ENCODE measurements around the gene PPM1H.

DNA sequence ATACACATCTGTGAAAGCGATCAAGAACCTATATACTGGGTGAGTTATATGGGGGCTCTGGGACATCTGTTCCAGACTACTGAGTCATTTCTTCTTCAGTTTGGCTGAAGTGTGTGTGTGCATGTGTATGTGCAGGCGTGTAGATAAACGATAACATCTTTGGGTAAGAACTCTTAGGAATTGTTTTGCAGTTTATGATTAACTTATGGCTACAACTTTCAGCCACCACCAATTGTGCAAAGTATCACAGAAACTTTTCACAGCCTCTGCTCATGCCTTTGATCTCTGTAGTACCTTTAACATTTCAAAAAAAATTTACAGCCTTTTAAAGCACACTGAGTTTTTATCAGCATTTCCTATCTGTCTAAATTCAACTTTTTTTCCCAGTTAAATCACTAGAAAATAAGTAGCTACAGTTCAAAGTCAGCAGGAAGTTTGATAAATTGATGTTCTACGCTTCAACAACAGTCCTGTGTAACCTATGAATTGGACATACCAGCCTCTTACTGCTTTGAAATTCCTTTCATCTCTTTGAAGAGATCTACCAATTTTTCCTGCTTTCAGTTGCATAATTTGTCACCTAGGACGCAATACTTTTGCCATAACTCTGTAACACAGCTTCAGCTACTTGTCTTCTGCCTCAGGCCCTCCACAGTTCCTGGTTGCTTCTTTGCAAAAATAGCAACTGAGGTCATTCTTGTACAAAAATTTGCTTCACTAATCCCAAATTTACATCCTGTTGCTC is 43.0 kb downstream of the PPM1H start:
- TF ChIP-seq POLR2A (IDR thresholded peaks at IDR 0.05; ENCODE audit: low read length) (no peak), GATA1 (IDR thresholded peaks at IDR 0.05; ENCODE audit: low read depth, low read length) (no peak)
